Omental fat pad (tissue), 4 donors: ENCODE measurements around the gene PLEKHN1. TPM values are rescaled to one million over a fixed set of nuclear protein-coding genes. Genes with fewer than 3 reads are reported as not detected.

Experiments
- ATAC-seq: fragments of 150-250 bp; one replicate; pipeline ENCODE4 v1.9.1; 2016; ENCODE audit warnings: mild to moderate bottlenecking, moderate library complexity; ENCODE audit not compliant: low FRiP score
- DNase-seq: peaks from one replicate; pipeline ENCODE4 v3.0.0-alpha.2; 2019; ENCODE audit warnings: low spot score
- total RNA-seq, 4 donors: library from RNA; depleted of rRNA; stranded (reverse); fragments of >200 nt; gene quantifications; one replicate each; pipeline ENCODE4 v1.1.0, GENCODE V29; 2016
- TF ChIP-seq, protein P1 (sequence below), 3 donors: fragments of 450-650 bp; IDR thresholded peaks; one replicate each; pipeline ENCODE4 v1.5.1; 2016 to 2017; ENCODE audit warnings: antibody characterized with exemption in 3 of 3, mild to moderate bottlenecking in 3 of 3, moderate library complexity in 2 of 3

PLEKHN1 gene
- total RNA-seq, 4 donors from 2014 or later: 0.19 to 0.48 (median 0.25) TPM; not detected in 1

DNA sequence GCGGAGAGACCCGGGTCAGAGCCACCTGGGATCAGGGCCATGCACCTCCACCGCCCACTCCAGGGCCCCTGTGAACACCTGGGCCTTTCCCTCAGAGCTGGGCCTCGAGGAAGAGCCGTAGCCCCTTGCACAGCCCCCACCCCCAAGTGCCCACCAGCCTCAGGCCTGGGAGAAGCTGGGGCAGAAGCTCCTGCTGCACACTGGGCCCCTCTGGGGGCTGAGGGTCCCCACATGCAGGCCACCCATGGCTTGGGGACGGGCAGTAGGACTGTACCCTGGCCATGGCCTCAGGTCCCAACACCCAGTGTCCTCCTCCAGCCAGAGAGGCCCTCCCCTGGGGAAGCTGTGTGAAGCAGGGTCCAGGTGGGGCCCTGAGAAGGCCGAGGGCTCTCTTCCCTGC lies 13.7 kb upstream of the PLEKHN1 start:
- TF ChIP-seq, protein P1, sequence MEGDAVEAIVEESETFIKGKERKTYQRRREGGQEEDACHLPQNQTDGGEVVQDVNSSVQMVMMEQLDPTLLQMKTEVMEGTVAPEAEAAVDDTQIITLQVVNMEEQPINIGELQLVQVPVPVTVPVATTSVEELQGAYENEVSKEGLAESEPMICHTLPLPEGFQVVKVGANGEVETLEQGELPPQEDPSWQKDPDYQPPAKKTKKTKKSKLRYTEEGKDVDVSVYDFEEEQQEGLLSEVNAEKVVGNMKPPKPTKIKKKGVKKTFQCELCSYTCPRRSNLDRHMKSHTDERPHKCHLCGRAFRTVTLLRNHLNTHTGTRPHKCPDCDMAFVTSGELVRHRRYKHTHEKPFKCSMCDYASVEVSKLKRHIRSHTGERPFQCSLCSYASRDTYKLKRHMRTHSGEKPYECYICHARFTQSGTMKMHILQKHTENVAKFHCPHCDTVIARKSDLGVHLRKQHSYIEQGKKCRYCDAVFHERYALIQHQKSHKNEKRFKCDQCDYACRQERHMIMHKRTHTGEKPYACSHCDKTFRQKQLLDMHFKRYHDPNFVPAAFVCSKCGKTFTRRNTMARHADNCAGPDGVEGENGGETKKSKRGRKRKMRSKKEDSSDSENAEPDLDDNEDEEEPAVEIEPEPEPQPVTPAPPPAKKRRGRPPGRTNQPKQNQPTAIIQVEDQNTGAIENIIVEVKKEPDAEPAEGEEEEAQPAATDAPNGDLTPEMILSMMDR (IDR thresholded peaks at IDR 0.05): no peak
- no peak for DNase-seq
- ATAC-seq: no peak

DNA sequence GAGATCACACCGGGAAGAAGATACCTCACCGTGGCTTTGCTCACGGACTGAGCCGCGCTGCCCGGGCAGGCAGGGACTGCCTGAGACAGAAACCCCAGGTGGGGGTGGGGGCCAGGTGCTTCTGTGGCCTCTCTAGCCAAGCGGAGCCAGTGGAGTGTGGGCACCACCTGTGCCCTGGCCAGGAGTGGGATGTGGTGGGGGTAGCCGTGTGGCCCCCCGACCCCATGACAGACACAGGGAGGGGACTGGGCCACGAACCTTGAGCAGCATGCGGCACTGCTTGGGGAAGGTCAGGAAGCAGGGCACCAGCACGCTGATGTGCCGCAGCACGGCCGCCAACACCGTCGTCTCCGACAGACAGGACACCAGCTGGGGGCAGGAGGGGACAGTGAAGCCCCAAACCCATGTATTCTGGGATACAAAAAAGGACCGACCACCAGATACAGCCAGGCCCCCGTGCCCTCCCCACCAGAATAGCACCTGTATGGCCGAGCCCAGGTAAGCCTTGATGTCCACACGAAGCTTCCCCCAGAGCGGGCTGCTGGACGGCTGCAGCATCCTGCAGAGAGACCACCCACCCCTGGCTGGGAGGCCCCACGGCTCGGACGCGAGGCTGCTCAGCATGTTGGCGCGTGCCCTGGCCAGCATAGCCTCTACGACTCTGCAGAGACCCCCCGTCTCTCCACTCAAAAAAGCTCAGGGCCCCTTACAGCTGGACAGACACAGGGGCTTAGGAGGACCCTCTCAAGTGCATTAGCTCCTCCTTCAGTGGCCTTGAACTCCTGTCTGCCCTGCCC lies 12.6 kb upstream of the PLEKHN1 start:
- TF ChIP-seq, protein P1 (IDR thresholded peaks at IDR 0.05): no peak
- ATAC-seq (no peak), DNase-seq (no peak)

DNA sequence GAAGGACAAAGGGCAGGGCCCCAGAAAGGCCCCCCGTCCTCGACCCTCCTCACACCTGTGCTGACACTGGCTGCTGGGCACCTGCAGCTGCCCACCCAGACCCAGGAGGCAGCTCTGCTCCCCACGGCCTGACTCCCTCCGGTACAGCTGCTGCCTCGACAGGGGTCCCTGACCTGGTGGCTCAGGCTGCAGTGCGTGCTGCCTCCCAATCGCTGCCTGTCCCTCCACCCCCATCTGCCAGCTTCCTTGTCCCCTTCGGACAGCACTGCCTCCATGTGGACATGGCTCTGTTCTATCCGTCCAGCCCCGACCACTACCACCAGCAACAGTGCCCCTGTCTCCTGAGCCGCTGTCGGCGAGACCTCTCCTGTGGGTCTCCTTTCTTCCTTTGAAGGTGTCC lies 11.4 kb upstream of the PLEKHN1 start:
- no peak for ATAC-seq
- TF ChIP-seq, protein P1 (IDR thresholded peaks at IDR 0.05): no peak
- DNase-seq: no peak

DNA sequence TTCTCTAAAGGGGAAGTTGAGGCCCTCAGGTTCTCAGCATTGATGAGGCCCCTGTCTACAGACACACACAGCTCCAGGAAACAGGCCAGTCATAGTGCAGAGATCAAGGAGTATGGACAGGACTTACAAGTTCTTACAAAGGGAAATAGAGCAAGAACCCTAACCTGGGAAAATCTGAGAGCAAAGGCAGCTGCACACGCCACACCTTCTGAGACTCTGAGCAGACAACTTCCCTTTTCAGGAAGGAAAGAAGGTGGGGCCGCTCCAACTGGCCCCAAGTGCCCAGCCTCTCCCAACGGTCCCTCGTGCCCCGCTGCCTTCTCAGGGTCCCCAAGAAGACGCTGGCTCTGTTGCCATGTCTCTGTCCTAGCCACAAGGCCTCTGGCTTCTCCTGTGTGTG lies 10.8 kb upstream of the PLEKHN1 start:
- ATAC-seq (no peak), DNase-seq (no peak)
- TF ChIP-seq, protein P1 (IDR thresholded peaks at IDR 0.05): no peak

DNA sequence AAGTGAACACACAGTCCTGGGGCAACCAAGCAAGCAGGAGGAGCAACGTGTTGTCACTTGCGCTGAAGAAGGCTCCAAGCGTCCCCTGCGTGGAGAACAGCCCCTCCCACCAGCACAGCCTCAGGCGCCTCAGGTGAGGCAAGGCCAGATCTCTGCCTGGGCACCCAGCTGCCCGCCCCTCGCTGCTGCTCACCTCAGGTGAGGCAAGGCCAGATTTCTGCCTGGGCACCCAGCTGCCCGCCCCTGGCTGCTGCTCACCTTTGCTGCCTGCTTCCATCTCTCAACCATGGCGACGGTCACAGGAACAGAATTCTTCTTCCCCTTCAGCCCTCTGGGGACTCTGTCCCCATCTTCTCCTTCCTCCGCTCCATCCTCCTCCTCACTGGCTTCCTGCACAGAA lies 9.6 kb upstream of the PLEKHN1 start:
- ATAC-seq (no peak), DNase-seq (no peak)
- TF ChIP-seq, protein P1 (IDR thresholded peaks at IDR 0.05): no peak

DNA sequence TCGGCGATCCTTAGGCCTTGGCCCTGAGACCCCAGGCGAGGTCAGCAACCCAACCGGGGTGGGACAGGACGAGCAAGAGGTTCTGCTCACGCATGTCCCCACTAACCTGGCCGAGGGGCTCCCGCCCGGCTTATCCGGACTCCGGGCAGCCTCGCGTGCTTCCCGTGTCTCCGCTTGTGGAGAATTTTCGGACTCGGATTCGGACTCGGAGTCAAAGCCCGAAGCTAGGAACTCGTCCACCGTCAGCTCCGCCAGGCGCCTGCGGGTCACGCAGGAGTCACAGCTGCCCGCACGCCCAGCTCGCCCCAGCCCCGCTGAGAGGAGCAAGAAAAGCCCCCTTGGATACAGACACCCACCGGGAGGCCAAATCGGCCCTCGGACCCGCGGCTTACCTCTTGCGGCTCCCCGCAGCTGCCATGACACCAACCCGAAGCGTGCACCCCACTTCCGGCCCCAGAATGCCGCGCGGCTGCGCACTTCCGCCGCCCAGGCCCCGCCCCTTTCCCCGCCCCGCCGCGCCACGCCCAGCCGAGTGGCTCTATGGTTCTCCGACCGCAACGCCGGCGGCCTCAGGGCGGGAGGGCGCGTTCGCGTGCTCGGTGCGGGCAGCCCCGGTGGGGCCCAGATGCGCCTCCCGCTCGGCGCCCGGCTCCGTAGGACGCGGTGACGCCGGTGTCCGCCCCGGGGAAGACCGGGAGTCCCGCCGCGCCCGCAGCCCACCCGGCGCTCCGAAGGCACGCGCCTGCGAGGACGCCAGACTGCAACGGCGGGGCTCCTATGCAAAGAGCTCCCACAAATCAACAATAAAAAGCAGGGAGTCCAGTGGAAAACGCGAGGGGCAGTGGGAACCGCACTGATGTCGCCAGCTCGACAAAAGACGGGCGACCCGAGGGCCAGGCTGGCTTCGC lies 7.2 kb upstream of the PLEKHN1 start, which contains the start of gene NOC2L:
TSS of gene NOC2L (minus strand) at position 434 of the 908 bp plus-strand sequence. CDS start at position 418, 16 bp downstream.
- ATAC-seq: peak; percentile 88
- DNase-seq: peak; percentile 76
- TF ChIP-seq, protein P1 (IDR thresholded peaks at IDR 0.05): no peak
